Karpas-422 (cell line): ENCODE measurements around the gene CACNA1H. TPM values are rescaled to one million over a fixed set of nuclear protein-coding genes. Genes with fewer than 3 reads are reported as not detected.
"Not testable (repeated sequence)": the region's sequence is repeated elsewhere in the genome, so short reads cannot be mapped to it uniquely, and the experiment has no call there.

Source experiments
- DNase-seq: peaks from one replicate; pipeline ENCODE4 v3.0.0-alpha.2; 2015
- H2AFZ ChIP-seq: fragments of 200-600 bp; sonication (generic); 2 replicates; pipeline ENCODE4 v1.6.1; 2014; ENCODE audit warnings: antibody characterized with exemption, low read length, mixed read lengths
- H3K27ac ChIP-seq: fragments of 200-600 bp; sonication (generic); 2 replicates; pipeline ENCODE4 v1.5.1; 2014; ENCODE audit warnings: mild to moderate bottlenecking, low read length, moderate library complexity
- H3K27me3 ChIP-seq: fragments of 200-600 bp; sonication (generic); 2 replicates; pipeline ENCODE4 v1.6.1; 2014; ENCODE audit warnings: low read length, mixed read lengths
- H3K36me3 ChIP-seq: fragments of 200-600 bp; sonication (generic); 2 replicates; pipeline ENCODE4 v1.6.1; 2014; ENCODE audit warnings: low read length, mixed read lengths; ENCODE audit not compliant: insufficient read depth
- H3K4me1 ChIP-seq: fragments of 200-600 bp; sonication (generic); 2 replicates; pipeline ENCODE4 v1.6.1; 2014; ENCODE audit warnings: mild to moderate bottlenecking, low read length, mixed read lengths
- H3K4me2 ChIP-seq: fragments of 200-600 bp; sonication (generic); 2 replicates; pipeline ENCODE4 v1.6.1; 2014; ENCODE audit warnings: low read length, low read depth, mild to moderate bottlenecking; ENCODE audit not compliant: poor library complexity, severe bottlenecking
- H3K4me3 ChIP-seq: fragments of 200-600 bp; sonication (generic); 2 replicates; pipeline ENCODE4 v1.5.1; 2014; ENCODE audit warnings: mild to moderate bottlenecking, antibody characterized with exemption, low read length, mixed read lengths
- H3K79me2 ChIP-seq: fragments of 200-600 bp; sonication (generic); 2 replicates; pipeline ENCODE4 v1.6.1; 2014; ENCODE audit warnings: mild to moderate bottlenecking, low read length, mixed read lengths
- H3K9ac ChIP-seq: fragments of 200-600 bp; sonication (generic); 2 replicates; pipeline ENCODE4 v1.6.0; 2014; ENCODE audit warnings: low read length
- H3K9me2 ChIP-seq: fragments of 200-600 bp; sonication (generic), shearing (Covaris generic); replicated peaks from 2 replicates; pipeline ENCODE4 v1.6.0; 2014; ENCODE audit warnings: mild to moderate bottlenecking, low read length, moderate library complexity; ENCODE audit not compliant: insufficient read depth
- H3K9me3 ChIP-seq: fragments of 300-700, 200-600 bp; sonication (generic); 2 replicates; pipeline ENCODE4 v1.6.1; 2014; ENCODE audit warnings: low read length, mixed read lengths
- H4K20me1 ChIP-seq: fragments of 200-600 bp; sonication (generic); 2 replicates; pipeline ENCODE4 v1.6.1; 2014; ENCODE audit warnings: mild to moderate bottlenecking, antibody characterized with exemption, low read length, low read depth; ENCODE audit not compliant: insufficient read depth
- total RNA-seq: library from RNA; depleted of rRNA; stranded (reverse); fragments of >200 nt; shearing (Covaris generic); gene quantifications from 2 replicates; pipeline ENCODE4 v1.2.3, GENCODE V29; 2014; ENCODE audit warnings: low replicate concordance

Gene CACNA1H
- total RNA-seq, 1 experiment from 2014 or later = not detected

DNA sequence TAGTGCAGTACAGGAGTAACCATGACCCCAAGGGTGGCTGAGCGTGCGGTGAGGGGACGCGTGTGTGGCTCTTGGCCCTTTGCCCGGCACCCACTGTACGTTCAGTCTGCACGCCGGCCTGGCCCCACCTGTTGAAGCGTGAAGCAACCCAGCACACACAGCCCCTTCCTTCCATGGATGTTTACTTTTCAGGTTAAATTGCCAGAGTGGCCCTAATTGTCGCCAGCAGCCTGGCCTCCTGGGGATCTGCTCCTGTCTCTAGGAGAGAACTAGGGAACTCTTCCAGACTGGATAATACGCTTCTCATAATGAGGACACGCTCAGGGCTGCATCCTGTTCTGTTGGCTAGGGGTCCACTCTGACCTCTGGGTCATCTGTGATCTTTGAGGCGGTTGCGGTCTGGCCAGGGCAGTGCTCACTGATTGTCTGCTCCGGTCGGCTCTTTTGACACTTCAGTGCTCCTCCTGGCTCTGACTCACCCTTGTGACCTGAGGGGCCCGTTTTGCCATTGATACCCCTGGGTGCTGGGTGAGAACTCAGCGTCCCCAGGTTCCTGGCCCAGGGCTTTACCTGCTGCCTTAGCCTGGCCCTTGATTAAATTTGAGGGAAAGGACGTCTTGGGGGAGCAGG, 44.4 kb downstream of the CACNA1H start:
- no peak for DNase-seq
- H3K27me3 ChIP-seq = no peaks in the 10 kb centered on the region
- no peak overlapping the region for H3K4me2 ChIP-seq
- H3K4me1 ChIP-seq = peaks cover 8% of the 10 kb centered on the region
- H3K4me3 ChIP-seq = no peak overlapping the region
- no peak overlapping the region for H2AFZ ChIP-seq
- H3K36me3 ChIP-seq = no peaks in the 10 kb centered on the region
- no peak overlapping the region for H3K27ac ChIP-seq
- no peaks in the 10 kb centered on the region for H4K20me1 ChIP-seq
- no peak overlapping the region for H3K9ac ChIP-seq
- no peaks in the 10 kb centered on the region for H3K79me2 ChIP-seq
- H3K9me2 ChIP-seq = no peaks in the 10 kb centered on the region
- no peaks in the 10 kb centered on the region for H3K9me3 ChIP-seq

DNA sequence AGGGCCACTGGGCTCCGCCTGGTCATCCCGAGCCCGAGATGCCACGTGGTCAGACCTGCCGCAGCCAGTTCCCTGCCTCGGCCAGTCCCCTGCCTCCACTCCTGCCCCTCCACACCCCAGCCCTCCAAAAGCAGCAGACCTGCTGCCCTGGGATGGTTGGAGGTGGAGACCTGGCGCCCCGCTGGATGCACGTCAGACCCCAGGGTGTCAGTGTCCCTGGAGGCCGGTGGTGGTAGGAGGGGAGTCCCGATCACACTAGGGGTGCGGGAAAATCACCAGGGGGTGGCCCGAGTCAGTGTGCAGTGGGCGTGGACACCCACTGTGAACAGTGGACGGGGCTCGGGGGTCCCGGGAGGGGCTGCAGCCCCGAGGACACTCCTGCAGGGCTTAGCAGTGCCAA, 45.3 kb downstream of the CACNA1H start:
- no peak overlapping the region for H3K9ac ChIP-seq
- no peaks in the 10 kb centered on the region for H3K36me3 ChIP-seq
- H3K4me3 ChIP-seq = no peak overlapping the region
- H3K79me2 ChIP-seq = no peaks in the 10 kb centered on the region
- H3K4me2 ChIP-seq = no peak overlapping the region
- H3K4me1 ChIP-seq = peaks cover 5% of the 10 kb centered on the region
- no peaks in the 10 kb centered on the region for H3K9me3 ChIP-seq
- DNase-seq = no peak
- no peak overlapping the region for H3K27ac ChIP-seq
- H4K20me1 ChIP-seq = no peaks in the 10 kb centered on the region
- no peaks in the 10 kb centered on the region for H3K9me2 ChIP-seq
- no peaks in the 10 kb centered on the region for H3K27me3 ChIP-seq
- no peak overlapping the region for H2AFZ ChIP-seq

DNA sequence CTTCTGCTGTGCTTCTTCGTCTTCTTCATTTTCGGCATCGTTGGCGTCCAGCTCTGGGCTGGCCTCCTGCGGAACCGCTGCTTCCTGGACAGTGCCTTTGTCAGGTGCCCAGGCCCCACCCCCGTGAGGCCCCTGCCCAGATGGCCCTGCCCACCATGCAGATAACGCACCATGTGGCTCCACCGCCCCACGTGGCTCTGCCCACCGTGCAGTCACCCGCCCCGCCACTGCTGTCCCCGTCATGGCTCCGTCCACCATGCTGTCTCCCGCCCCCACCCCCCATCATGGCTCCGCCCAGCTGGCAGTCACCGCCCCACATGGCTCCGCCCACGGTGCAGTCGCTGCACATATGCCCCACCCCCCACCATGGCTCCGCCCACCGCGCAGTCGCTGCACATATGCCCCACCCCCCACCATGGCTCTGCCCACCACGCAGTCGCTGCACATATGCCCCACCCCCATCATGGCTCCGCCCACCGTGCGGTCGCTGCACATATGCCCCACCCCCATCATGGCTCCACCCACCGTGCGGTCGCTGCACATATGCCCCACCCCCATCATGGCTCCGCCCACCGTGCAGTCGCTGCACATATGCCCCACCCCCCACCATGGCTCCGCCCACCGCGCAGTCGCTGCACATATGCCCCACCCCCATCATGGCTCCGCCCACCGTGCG, 45.9 kb downstream of the CACNA1H start:
- not testable (repeated sequence) for H3K4me3 ChIP-seq, H3K4me2 ChIP-seq, H3K9me2 ChIP-seq, H3K4me1 ChIP-seq, H3K27me3 ChIP-seq, DNase-seq, H3K9ac ChIP-seq, H2AFZ ChIP-seq, H3K79me2 ChIP-seq, H3K27ac ChIP-seq, H4K20me1 ChIP-seq, H3K36me3 ChIP-seq, H3K9me3 ChIP-seq

DNA sequence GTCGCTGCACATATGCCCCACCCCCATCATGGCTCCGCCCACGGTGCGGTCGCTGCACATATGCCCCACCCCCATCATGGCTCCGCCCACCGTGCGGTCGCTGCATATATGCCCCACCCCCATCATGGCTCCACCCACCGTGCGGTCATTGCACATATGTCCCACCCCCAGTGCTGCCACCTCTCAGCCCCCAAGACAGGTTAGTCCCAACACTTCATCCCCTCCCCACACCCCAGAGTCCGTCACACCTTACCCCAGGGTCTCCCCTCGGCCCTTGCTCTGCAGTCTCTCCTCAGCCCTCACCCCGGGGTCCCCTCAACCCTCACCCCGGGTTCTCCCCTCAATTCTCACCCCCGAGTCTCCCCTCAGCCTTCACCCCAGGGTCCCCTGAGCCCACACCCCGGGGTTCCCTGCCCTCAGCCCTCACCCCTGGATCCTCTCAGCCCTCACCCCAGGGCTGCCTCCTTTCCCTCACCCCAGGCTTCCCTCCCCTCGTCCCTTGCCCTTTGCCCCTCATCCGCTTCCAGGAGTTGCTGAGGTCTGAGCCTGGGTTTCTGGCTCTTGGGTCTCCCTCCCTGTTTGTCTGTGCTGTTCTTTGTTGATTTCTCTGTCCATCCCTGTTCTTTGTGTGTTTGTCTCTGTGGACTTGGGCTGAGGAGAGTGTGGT, 46.6 kb downstream of the CACNA1H start:
- no peak for DNase-seq
- Histone ChIP-seq H3K4me3 (no peak overlapping the region), H4K20me1 (no peaks in the 10 kb centered on the region), H3K36me3 (no peaks in the 10 kb centered on the region), H3K9me2 (no peaks in the 10 kb centered on the region), H3K4me2 (no peak overlapping the region), H3K27me3 (no peaks in the 10 kb centered on the region), H3K9ac (no peak overlapping the region), H3K4me1 (no peaks in the 10 kb centered on the region), H3K9me3 (no peaks in the 10 kb centered on the region), H3K27ac (no peak overlapping the region), H3K79me2 (no peaks in the 10 kb centered on the region), H2AFZ (no peak overlapping the region)

DNA sequence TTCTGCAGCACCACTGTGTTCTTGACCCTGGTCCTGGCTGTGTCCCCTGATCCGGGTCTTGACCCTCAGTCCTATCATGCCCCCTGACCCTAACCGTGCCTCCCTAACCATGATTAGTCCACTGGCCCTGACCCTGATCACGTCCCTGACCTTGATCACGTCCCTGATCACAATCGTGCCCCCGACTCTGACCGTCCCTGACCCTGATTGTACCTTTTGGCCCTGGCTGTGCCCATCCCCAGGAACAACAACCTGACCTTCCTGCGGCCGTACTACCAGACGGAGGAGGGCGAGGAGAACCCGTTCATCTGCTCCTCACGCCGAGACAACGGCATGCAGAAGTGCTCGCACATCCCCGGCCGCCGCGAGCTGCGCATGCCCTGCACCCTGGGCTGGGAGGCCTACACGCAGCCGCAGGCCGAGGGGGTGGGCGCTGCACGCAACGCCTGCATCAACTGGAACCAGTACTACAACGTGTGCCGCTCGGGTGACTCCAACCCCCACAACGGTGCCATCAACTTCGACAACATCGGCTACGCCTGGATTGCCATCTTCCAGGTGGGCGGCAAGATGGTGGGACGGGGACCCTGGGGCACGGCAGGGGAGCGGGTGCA, 47.2 kb downstream of the CACNA1H start:
- no peak overlapping the region for H3K4me2 ChIP-seq

DNA sequence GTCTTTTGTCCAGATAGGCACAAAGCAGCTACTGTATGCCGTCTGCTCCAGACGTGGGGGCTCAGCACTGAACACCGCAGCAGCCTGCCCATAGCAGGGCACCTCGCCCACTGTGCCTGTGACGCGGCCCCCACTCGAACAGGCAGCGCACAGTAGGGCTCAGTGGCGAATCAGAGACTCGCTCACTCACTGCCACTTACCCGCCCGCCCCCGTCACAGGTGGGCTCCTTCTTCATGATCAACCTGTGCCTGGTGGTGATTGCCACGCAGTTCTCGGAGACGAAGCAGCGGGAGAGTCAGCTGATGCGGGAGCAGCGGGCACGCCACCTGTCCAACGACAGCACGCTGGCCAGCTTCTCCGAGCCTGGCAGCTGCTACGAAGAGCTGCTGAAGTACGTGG, 48.5 kb downstream of the CACNA1H start:
- no peak overlapping the region for H3K4me2 ChIP-seq
- no peaks in the 10 kb centered on the region for H3K36me3 ChIP-seq
- H3K27ac ChIP-seq = no peak overlapping the region
- no peaks in the 10 kb centered on the region for H3K79me2 ChIP-seq
- H3K9ac ChIP-seq = no peak overlapping the region
- no peaks in the 10 kb centered on the region for H3K27me3 ChIP-seq
- no peaks in the 10 kb centered on the region for H4K20me1 ChIP-seq
- H2AFZ ChIP-seq = no peak overlapping the region
- H3K4me1 ChIP-seq = no peaks in the 10 kb centered on the region
- no peaks in the 10 kb centered on the region for H3K9me3 ChIP-seq
- no peak for DNase-seq
- no peak overlapping the region for H3K4me3 ChIP-seq
- no peaks in the 10 kb centered on the region for H3K9me2 ChIP-seq

More for the DNA sequence above, 47.2 kb downstream of the CACNA1H start:
- DNase-seq = no peak
- no peak overlapping the region for H3K9ac ChIP-seq
- H3K4me3 ChIP-seq = no peak overlapping the region
- no peaks in the 10 kb centered on the region for H3K79me2 ChIP-seq
- no peaks in the 10 kb centered on the region for H3K4me1 ChIP-seq
- no peaks in the 10 kb centered on the region for H3K27me3 ChIP-seq
- H3K9me2 ChIP-seq = no peaks in the 10 kb centered on the region
- H4K20me1 ChIP-seq = no peaks in the 10 kb centered on the region
- no peak overlapping the region for H2AFZ ChIP-seq
- no peaks in the 10 kb centered on the region for H3K36me3 ChIP-seq
- H3K27ac ChIP-seq = no peak overlapping the region
- no peaks in the 10 kb centered on the region for H3K9me3 ChIP-seq

DNA sequence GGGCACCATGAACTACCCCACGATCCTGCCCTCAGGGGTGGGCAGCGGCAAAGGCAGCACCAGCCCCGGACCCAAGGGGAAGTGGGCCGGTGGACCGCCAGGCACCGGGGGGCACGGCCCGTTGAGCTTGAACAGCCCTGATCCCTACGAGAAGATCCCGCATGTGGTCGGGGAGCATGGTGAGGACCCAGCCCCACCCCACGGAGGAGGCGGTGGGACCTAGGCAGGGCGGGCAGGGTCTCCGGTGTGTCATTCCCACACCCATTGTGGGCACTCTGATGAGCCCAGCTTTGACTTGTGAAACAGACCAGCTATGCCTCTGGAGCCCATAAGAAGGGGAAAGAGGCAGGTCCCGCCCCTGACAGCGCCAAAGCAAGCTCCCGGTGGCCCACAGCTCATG, 49.4 kb downstream of the CACNA1H start:
- Histone ChIP-seq H3K9ac (no peak overlapping the region), H3K79me2 (no peaks in the 10 kb centered on the region), H4K20me1 (no peaks in the 10 kb centered on the region), H3K4me1 (no peaks in the 10 kb centered on the region), H3K4me3 (no peak overlapping the region), H3K36me3 (no peaks in the 10 kb centered on the region), H3K9me3 (no peaks in the 10 kb centered on the region), H3K27ac (no peak overlapping the region), H3K9me2 (no peaks in the 10 kb centered on the region), H2AFZ (no peak overlapping the region), H3K4me2 (no peak overlapping the region), H3K27me3 (no peaks in the 10 kb centered on the region)
- no peak for DNase-seq

DNA sequence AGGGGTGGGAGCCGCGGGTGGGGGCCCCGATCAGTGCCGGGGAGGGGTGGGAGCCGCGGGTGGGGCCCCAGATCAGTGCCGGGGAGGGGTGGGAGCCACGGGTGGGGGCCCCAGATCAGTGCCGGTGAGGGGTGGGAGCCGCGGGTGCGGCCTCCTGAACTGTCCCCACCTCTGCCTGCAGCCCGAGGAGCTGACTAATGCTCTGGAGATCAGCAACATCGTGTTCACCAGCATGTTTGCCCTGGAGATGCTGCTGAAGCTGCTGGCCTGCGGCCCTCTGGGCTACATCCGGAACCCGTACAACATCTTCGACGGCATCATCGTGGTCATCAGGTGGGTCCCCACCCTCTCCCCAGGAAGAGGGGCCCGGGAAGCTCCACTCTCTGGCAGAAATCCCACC, 52.0 kb downstream of the CACNA1H start:
- no peak overlapping the region for H3K4me3 ChIP-seq
- no peak overlapping the region for H2AFZ ChIP-seq
- H3K4me2 ChIP-seq = no peak overlapping the region
- H4K20me1 ChIP-seq = no peaks in the 10 kb centered on the region
- no peak overlapping the region for H3K9ac ChIP-seq
- H3K36me3 ChIP-seq = no peaks in the 10 kb centered on the region
- no peaks in the 10 kb centered on the region for H3K27me3 ChIP-seq
- no peak overlapping the region for H3K27ac ChIP-seq
- no peak for DNase-seq
- no peaks in the 10 kb centered on the region for H3K4me1 ChIP-seq
- H3K79me2 ChIP-seq = no peaks in the 10 kb centered on the region
- no peaks in the 10 kb centered on the region for H3K9me3 ChIP-seq
- H3K9me2 ChIP-seq = no peaks in the 10 kb centered on the region
